MM.1S (cell line): ENCODE measurements around the gene ARMC9.

Source experiments
- CTCF ChIP-seq: fragments of 300-600 bp; sonication (generic); IDR thresholded peaks from 2 replicates; pipeline ENCODE4 v1.5.1; 2016; ENCODE audit warnings: antibody characterized with exemption, low read length, mixed read lengths
- EZH2 ChIP-seq: fragments of 300-600 bp; sonication (generic); optimal IDR thresholded peaks from 2 replicates; pipeline ENCODE3; 2017; ENCODE audit warnings: low read depth, mild to moderate bottlenecking, antibody characterized with exemption, low read length, mixed read lengths

- TF ChIP-seq CTCF (0 out of 2 replicates have a peak, but pooled peaks have one; percentile 7), EZH2 (no peak)
Measured at GRCh38 chr2:231191896-231192872, 6.2 kb upstream of the ARMC9 start.
